HG03575 (cell line): Measurements from ENCODE around the gene SEM1.
A peak's percentile ranks its signal among the peaks of the same experiment; 100 is the strongest.
"Not testable (repeated sequence)": the region's sequence is repeated elsewhere in the genome, so short reads cannot be mapped to it uniquely, and the experiment has no call there.

Experiments used
- ATAC-seq: cut with Tn5 transposase; IDR thresholded peaks from one replicate; pipeline ENCODE4 v1.9.1; 2021; ENCODE audit not compliant: unreplicated experiment, insufficient number of reproducible peaks, low FRiP score; ENCODE audit errors: extremely low read depth

Gene SEM1

GRCh38 chr7:96709381-96710228, at the start of gene SEM1:
Gene SEM1 (minus strand): TSS chr7:96709846. CDS start chr7:96709763, 83 bp downstream.
- peak; percentile 78 for ATAC-seq

GRCh38 chr7:96757880-96758279, 48.2 kb upstream of the SEM1 start:
- not testable (repeated sequence) for ATAC-seq

GRCh38 chr7:96747418-96747940, 37.8 kb upstream of the SEM1 start:
- no peak for ATAC-seq

- ATAC-seq, result no peak
Observed at GRCh38 chr7:96740130-96740529, 30.5 kb upstream of the SEM1 start.

- no peak for ATAC-seq
Observed at GRCh38 chr7:96739609-96740008, 30.0 kb upstream of the SEM1 start.

- no peak for ATAC-seq
Observed at GRCh38 chr7:96739167-96739566, 29.5 kb upstream of the SEM1 start.

- no peak for ATAC-seq
Observed at GRCh38 chr7:96738705-96739104, 29.1 kb upstream of the SEM1 start.

- no peak for ATAC-seq
Observed at GRCh38 chr7:96737545-96738050, 28.0 kb upstream of the SEM1 start.

GRCh38 chr7:96734343-96734742, 24.7 kb upstream of the SEM1 start:
- ATAC-seq, result no peak

GRCh38 chr7:96729820-96730219, 20.2 kb upstream of the SEM1 start:
- no peak for ATAC-seq

GRCh38 chr7:96728139-96728538, 18.5 kb upstream of the SEM1 start:
- no peak for ATAC-seq

- no peak for ATAC-seq
Observed at GRCh38 chr7:96727534-96728088, 18.0 kb upstream of the SEM1 start.

- no peak for ATAC-seq
Observed at GRCh38 chr7:96723622-96724021, 14.0 kb upstream of the SEM1 start.

GRCh38 chr7:96722928-96723327, 13.3 kb upstream of the SEM1 start:
- not testable (repeated sequence) for ATAC-seq

GRCh38 chr7:96720843-96721242, 11.2 kb upstream of the SEM1 start:
- ATAC-seq, result no peak

- no peak for ATAC-seq
Observed at GRCh38 chr7:96719164-96719563, 9.5 kb upstream of the SEM1 start.

- ATAC-seq, result no peak
Observed at GRCh38 chr7:96718107-96719003, 8.7 kb upstream of the SEM1 start.

- no peak for ATAC-seq
Observed at GRCh38 chr7:96713037-96713436, 3.4 kb upstream of the SEM1 start.

GRCh38 chr7:96710544-96710943, 898 bp upstream of the SEM1 start:
- no peak for ATAC-seq
